ENCODE results near the gene KHDRBS1.
A peak's percentile ranks its signal among the peaks of the same experiment; 100 is the strongest.

KHDRBS1 gene

DNA sequence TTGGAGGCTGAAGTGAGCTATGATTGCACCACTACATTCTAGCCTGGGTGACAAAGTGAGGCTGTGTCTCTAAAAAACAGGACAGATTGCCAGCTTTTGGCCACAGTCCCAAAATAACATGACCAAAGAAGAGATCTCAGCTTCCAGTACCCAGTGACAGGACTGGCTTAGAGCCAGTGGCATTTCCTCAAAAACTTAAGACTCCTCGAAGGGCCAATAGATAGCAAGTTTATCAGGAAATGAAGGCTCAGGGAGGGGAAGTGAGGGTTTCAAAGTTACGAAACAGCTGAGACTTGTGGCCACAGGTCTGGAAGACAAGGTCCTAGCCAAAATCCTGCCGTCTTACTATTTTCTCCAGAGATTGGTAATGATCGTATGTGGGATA is 52.8 kb downstream of the KHDRBS1 start (continued):
- TF ChIP-seq, protein P1, sequence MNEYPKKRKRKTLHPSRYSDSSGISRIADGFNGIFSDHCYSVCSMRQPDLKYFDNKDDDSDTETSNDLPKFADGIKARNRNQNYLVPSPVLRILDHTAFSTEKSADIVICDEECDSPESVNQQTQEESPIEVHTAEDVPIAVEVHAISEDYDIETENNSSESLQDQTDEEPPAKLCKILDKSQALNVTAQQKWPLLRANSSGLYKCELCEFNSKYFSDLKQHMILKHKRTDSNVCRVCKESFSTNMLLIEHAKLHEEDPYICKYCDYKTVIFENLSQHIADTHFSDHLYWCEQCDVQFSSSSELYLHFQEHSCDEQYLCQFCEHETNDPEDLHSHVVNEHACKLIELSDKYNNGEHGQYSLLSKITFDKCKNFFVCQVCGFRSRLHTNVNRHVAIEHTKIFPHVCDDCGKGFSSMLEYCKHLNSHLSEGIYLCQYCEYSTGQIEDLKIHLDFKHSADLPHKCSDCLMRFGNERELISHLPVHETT (tag by site-specific recombination; IDR thresholded peaks at IDR 0.05) = no peak
- TF ChIP-seq GLIS1 (tag by site-specific recombination; IDR thresholded peaks at IDR 0.05) (no peak), SCRT1 (tag by site-specific recombination; IDR thresholded peaks at IDR 0.05; ENCODE audit: borderline replicate concordance) (no peak), ZNF544 (tag by site-specific recombination; IDR thresholded peaks at IDR 0.05) (no peak), ZNF121 (tag by site-specific recombination; IDR thresholded peaks at IDR 0.05) (no peak), ZNF133 (tag by site-specific recombination; IDR thresholded peaks at IDR 0.05) (no peak), FEZF1 (tag by site-specific recombination; IDR thresholded peaks at IDR 0.05) (no peak), ZNF549 (tag by site-specific recombination; IDR thresholded peaks at IDR 0.05) (no peak), ZNF473 (tag by site-specific recombination; IDR thresholded peaks at IDR 0.05) (no peak), ZNF626 (tag by site-specific recombination; IDR thresholded peaks at IDR 0.05) (no peak), ZNF214 (tag by site-specific recombination; IDR thresholded peaks at IDR 0.05; ENCODE audit: borderline replicate concordance) (no peak), ZNF629 (tag by site-specific recombination; IDR thresholded peaks at IDR 0.05) (no peak), ZNF248 (tag by site-specific recombination; IDR thresholded peaks at IDR 0.05) (no peak), ZNF701 (tag by site-specific recombination; IDR thresholded peaks at IDR 0.05) (no peak), ZNF596 (tag by site-specific recombination; IDR thresholded peaks at IDR 0.05) (no peak), BCL11B (tag by site-specific recombination; IDR thresholded peaks at IDR 0.05; ENCODE audit: low read depth) (no peak)
- TF ChIP-seq, protein P2, sequence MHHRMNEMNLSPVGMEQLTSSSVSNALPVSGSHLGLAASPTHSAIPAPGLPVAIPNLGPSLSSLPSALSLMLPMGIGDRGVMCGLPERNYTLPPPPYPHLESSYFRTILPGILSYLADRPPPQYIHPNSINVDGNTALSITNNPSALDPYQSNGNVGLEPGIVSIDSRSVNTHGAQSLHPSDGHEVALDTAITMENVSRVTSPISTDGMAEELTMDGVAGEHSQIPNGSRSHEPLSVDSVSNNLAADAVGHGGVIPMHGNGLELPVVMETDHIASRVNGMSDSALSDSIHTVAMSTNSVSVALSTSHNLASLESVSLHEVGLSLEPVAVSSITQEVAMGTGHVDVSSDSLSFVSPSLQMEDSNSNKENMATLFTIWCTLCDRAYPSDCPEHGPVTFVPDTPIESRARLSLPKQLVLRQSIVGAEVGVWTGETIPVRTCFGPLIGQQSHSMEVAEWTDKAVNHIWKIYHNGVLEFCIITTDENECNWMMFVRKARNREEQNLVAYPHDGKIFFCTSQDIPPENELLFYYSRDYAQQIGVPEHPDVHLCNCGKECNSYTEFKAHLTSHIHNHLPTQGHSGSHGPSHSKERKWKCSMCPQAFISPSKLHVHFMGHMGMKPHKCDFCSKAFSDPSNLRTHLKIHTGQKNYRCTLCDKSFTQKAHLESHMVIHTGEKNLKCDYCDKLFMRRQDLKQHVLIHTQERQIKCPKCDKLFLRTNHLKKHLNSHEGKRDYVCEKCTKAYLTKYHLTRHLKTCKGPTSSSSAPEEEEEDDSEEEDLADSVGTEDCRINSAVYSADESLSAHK (tag by site-specific recombination; IDR thresholded peaks at IDR 0.05) = no peak
- TF ChIP-seq, protein P3, sequence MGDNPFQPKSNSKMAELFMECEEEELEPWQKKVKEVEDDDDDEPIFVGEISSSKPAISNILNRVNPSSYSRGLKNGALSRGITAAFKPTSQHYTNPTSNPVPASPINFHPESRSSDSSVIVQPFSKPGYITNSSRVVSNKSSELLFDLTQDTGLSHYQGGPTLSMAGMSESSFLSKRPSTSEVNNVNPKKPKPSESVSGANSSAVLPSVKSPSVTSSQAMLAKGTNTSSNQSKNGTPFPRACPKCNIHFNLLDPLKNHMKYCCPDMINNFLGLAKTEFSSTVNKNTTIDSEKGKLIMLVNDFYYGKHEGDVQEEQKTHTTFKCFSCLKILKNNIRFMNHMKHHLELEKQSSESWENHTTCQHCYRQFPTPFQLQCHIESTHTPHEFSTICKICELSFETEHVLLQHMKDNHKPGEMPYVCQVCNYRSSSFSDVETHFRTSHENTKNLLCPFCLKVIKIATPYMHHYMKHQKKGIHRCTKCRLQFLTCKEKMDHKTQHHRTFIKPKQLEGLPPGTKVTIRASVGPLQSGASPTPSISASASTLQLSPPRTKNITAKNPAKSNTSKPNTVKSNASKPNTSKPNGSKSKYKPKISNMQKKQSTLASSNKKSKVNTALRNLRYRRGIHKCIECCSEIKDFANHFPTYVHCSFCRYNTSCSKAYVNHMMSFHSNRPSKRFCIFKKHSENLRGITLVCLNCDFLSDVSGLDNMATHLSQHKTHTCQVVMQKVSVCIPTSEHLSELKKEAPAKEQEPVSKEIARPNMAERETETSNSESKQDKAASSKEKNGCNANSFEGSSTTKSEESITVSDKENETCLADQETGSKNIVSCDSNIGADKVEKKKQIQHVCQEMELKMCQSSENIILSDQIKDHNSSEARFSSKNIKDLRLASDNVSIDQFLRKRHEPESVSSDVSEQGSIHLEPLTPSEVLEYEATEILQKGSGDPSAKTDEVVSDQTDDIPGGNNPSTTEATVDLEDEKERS (tag by site-specific recombination; IDR thresholded peaks at IDR 0.05) = no peak
- TF ChIP-seq, protein P4, sequence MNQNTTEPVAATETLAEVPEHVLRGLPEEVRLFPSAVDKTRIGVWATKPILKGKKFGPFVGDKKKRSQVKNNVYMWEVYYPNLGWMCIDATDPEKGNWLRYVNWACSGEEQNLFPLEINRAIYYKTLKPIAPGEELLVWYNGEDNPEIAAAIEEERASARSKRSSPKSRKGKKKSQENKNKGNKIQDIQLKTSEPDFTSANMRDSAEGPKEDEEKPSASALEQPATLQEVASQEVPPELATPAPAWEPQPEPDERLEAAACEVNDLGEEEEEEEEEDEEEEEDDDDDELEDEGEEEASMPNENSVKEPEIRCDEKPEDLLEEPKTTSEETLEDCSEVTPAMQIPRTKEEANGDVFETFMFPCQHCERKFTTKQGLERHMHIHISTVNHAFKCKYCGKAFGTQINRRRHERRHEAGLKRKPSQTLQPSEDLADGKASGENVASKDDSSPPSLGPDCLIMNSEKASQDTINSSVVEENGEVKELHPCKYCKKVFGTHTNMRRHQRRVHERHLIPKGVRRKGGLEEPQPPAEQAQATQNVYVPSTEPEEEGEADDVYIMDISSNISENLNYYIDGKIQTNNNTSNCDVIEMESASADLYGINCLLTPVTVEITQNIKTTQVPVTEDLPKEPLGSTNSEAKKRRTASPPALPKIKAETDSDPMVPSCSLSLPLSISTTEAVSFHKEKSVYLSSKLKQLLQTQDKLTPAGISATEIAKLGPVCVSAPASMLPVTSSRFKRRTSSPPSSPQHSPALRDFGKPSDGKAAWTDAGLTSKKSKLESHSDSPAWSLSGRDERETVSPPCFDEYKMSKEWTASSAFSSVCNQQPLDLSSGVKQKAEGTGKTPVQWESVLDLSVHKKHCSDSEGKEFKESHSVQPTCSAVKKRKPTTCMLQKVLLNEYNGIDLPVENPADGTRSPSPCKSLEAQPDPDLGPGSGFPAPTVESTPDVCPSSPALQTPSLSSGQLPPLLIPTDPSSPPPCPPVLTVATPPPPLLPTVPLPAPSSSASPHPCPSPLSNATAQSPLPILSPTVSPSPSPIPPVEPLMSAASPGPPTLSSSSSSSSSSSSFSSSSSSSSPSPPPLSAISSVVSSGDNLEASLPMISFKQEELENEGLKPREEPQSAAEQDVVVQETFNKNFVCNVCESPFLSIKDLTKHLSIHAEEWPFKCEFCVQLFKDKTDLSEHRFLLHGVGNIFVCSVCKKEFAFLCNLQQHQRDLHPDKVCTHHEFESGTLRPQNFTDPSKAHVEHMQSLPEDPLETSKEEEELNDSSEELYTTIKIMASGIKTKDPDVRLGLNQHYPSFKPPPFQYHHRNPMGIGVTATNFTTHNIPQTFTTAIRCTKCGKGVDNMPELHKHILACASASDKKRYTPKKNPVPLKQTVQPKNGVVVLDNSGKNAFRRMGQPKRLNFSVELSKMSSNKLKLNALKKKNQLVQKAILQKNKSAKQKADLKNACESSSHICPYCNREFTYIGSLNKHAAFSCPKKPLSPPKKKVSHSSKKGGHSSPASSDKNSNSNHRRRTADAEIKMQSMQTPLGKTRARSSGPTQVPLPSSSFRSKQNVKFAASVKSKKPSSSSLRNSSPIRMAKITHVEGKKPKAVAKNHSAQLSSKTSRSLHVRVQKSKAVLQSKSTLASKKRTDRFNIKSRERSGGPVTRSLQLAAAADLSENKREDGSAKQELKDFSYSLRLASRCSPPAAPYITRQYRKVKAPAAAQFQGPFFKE (tag by site-specific recombination; IDR thresholded peaks at IDR 0.05; ENCODE audit: borderline replicate concordance) = no peak
- TF ChIP-seq, protein P5, sequence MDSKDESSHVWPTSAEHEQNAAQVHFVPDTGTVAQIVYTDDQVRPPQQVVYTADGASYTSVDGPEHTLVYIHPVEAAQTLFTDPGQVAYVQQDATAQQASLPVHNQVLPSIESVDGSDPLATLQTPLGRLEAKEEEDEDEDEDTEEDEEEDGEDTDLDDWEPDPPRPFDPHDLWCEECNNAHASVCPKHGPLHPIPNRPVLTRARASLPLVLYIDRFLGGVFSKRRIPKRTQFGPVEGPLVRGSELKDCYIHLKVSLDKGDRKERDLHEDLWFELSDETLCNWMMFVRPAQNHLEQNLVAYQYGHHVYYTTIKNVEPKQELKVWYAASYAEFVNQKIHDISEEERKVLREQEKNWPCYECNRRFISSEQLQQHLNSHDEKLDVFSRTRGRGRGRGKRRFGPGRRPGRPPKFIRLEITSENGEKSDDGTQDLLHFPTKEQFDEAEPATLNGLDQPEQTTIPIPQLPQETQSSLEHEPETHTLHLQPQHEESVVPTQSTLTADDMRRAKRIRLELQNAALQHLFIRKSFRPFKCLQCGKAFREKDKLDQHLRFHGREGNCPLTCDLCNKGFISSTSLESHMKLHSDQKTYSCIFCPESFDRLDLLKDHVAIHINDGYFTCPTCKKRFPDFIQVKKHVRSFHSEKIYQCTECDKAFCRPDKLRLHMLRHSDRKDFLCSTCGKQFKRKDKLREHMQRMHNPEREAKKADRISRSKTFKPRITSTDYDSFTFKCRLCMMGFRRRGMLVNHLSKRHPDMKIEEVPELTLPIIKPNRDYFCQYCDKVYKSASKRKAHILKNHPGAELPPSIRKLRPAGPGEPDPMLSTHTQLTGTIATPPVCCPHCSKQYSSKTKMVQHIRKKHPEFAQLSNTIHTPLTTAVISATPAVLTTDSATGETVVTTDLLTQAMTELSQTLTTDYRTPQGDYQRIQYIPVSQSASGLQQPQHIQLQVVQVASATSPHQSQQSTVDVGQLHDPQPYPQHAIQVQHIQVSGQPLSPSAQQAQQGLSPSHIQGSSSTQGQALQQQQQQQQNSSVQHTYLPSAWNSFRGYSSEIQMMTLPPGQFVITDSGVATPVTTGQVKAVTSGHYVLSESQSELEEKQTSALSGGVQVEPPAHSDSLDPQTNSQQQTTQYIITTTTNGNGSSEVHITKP (tag by site-specific recombination; IDR thresholded peaks at IDR 0.05) = peak; percentile 10; the same call in 1 of the 2 replicates
